GM15510 (cell line): ENCODE data around the gene KHDC3L.

Experiments
- POLR2A ChIP-seq: IDR thresholded peaks from 3 replicates; pipeline ENCODE4 v1.6.1; 2011; ENCODE audit warnings: borderline replicate concordance; ENCODE audit not compliant: insufficient read length; ENCODE audit errors: extremely low read depth

The KHDC3L gene

GRCh38 chr6:73394577-73395354 lies 32.3 kb downstream of the KHDC3L start, which contains the start of gene DDX43:
Gene DDX43, plus strand, starts transcription at chr6:73394828. Its CDS starts 78 bp downstream, at chr6:73394906.
- TF ChIP-seq POLR2A, result no peak

- no peak for TF ChIP-seq POLR2A
These were observed 33.4 kb downstream of the KHDC3L start for GRCh38 chr6:73395875-73396274.

- TF ChIP-seq POLR2A, result no peak
These were observed 38.2 kb downstream of the KHDC3L start for GRCh38 chr6:73400656-73401055.

- TF ChIP-seq POLR2A, result no peak
These were observed 46.9 kb downstream of the KHDC3L start for GRCh38 chr6:73409395-73409794.

GRCh38 chr6:73413102-73413501 lies 50.6 kb downstream of the KHDC3L start:
- no peak for TF ChIP-seq POLR2A
